GM12865 (cell line): ENCODE data around the gene USP35.
A peak's percentile ranks its signal among the peaks of the same experiment; 100 is the strongest.

Source experiments
- DNase-seq: peaks from one replicate; pipeline ENCODE4 v3.0.0; 2010; ENCODE audit warnings: low read depth
- H3K4me3 ChIP-seq: 2 replicates; pipeline ENCODE4 v1.5.1; 2011; ENCODE audit warnings: mild to moderate bottlenecking, low read depth, low read length, control low read depth
- TF ChIP-seq, protein P1 (sequence below): IDR thresholded peaks from 2 replicates; pipeline ENCODE4 v1.5.1; 2011; ENCODE audit warnings: low read length, control low read depth, low read depth, inconsistent platforms; ENCODE audit not compliant: insufficient read depth; ENCODE audit errors: missing control alignments

Gene USP35

DNA sequence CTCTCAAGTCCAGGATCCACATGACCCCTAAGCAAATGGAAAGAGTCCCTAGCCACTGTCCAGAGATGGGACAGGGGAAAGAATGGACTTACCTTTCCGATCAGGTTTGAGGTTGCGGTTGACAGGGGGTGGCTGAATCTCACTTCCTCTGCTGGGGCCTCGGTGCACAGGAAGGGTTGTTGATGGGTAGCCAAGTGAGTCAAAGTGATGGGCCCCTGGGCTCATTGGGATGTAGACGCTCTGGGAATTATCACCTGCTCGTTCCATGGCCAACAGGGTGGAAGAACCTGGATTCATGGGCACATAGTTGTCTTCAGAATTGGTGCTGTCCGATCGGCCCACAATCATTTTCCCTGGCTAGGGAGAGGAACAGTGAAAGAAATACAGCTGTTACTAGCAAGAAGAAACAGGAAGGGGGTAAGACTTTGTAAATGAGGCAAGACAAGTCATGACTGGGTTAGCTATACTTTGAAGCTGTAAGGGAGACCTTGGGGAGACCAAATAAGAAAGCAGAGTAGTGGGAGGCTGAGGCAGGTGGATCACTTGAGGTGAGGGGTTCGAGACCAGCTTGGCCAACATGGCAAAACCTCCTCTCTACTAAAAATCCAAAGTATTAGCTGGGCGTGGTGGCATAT is 34.7 kb downstream of the USP35 start:
- H3K4me3 ChIP-seq: no peak overlapping the region
- peak; percentile 83 for DNase-seq
- TF ChIP-seq, protein P1, sequence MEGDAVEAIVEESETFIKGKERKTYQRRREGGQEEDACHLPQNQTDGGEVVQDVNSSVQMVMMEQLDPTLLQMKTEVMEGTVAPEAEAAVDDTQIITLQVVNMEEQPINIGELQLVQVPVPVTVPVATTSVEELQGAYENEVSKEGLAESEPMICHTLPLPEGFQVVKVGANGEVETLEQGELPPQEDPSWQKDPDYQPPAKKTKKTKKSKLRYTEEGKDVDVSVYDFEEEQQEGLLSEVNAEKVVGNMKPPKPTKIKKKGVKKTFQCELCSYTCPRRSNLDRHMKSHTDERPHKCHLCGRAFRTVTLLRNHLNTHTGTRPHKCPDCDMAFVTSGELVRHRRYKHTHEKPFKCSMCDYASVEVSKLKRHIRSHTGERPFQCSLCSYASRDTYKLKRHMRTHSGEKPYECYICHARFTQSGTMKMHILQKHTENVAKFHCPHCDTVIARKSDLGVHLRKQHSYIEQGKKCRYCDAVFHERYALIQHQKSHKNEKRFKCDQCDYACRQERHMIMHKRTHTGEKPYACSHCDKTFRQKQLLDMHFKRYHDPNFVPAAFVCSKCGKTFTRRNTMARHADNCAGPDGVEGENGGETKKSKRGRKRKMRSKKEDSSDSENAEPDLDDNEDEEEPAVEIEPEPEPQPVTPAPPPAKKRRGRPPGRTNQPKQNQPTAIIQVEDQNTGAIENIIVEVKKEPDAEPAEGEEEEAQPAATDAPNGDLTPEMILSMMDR: no peak

GRCh38 chr11:78224506-78224905 is 35.8 kb downstream of the USP35 start:
- no peak for DNase-seq
- no peak overlapping the region for H3K4me3 ChIP-seq
- TF ChIP-seq, protein P1: no peak

DNA sequence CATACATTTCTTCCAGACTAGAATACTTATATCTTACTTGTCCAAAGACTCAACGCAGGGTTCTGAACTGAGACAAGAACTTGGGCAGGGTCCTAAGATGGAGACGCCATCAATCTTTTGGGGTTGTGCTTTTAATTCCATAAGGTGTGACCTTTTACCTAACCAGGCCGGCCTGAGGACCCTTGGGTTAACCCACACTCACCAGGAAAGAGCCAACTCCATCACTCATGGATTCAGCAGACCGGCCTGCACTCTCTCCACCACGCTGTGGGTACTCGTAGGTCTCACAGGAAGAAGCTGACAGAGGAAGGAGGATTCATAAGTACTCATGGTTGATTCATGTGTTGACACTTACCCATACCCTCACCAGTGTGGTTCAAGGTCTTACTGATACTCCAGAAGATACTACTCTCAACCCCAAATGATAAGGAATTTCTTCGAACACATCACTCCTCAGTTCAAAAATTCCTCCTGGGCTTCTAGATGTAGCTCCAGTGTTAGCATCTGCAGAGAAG is 36.2 kb downstream of the USP35 start:
- DNase-seq: no peak
- H3K4me3 ChIP-seq: no peak overlapping the region
- TF ChIP-seq, protein P1: no peak

DNA sequence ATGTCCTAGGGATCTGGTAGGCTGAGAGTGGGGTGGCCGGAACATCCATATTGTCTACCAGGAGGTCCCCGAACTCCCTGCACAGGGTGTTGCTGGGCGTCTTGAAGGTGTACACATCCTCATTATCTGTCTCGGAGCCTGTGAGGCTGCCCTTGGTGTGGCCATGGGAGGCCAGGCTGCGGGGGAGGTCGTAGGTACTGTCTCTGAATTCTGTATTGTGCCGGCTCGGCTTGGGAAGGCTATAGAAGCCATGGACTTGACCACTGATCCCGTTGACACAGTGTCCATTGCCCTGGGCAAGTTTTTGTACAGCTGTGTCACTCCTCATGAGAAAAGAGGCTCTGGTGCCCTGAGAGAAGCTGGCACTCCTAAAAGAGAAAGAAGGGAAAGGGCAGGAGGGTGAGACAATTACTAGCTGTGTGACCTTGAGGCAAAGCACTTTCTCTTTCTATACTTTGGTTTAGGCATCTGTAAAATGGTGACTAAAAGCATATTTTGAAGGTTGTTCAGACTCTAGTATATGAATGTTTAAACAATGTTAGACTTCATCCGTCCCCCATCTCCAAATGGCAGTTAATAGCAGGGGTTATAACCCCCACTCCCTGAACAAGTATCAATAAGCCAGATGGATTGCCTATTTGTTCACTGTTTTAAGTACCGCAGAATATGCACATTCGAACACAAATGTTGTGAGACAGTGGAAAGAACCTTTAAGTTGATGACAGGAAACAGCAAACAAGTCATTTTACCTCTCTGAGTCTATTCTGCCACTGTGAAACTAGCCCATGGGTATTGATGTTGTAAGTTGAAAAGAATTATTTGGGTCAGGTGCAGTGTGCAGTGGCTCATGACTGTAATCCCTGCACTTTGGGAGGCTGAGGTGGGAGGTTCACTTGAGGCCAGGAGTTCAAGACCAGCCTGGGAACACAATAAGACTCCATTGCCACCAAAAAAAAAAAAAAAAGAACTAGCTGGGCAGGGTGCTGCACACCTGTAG is 38.3 kb downstream of the USP35 start:
- no peak overlapping the region for H3K4me3 ChIP-seq
- TF ChIP-seq, protein P1: no peak
- DNase-seq: peak; percentile 81

- H3K4me3 ChIP-seq: no peak overlapping the region
- TF ChIP-seq, protein P1: peak; percentile 0
- peak; percentile 70 for DNase-seq
Measured at GRCh38 chr11:78227921-78228320, 39.2 kb downstream of the USP35 start.

- H3K4me3 ChIP-seq: no peak overlapping the region
- peak; percentile 80 for DNase-seq
- TF ChIP-seq, protein P1: peak; percentile 57
Measured at GRCh38 chr11:78228467-78228866, 39.7 kb downstream of the USP35 start.
